ENCODE measurements around the gene CCDC121. TPM values are rescaled to one million over a fixed set of nuclear protein-coding genes. Genes with fewer than 3 reads are reported as not detected.
"Not testable (repeated sequence)": the region's sequence is repeated elsewhere in the genome, so short reads cannot be mapped to it uniquely, and the experiment has no call there.

CCDC121 gene
- total RNA-seq, 1 experiment from 2014 or later = 4.7 TPM

DNA sequence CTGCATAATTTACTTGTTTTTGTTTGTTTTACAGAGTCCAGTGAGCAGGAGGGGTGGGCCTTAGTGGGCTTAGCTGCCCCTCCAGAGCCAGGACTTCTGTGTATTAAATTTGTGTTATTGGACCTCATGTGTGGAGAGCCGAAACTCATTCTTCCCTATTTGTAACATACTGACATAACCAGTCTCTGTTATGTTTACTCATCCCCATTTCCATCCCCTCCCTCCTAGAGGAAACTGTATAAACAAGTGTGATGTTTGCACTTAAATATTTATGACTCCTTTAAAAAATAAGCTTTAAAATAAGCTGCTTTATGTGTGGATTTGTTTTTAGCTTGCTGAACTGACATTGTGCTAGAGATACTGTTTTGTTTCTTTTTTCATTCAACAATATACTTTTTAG lies 32.2 kb downstream of the CCDC121 start:
- H3K4me3 Mint-ChIP-seq (ENCODE audit: unreplicated experiment) = no peak overlapping the region
- H3K27me3 Mint-ChIP-seq (ENCODE audit: insufficient read depth, unreplicated experiment) = no peaks in the 10 kb centered on the region
- TF ChIP-seq, protein P1, sequence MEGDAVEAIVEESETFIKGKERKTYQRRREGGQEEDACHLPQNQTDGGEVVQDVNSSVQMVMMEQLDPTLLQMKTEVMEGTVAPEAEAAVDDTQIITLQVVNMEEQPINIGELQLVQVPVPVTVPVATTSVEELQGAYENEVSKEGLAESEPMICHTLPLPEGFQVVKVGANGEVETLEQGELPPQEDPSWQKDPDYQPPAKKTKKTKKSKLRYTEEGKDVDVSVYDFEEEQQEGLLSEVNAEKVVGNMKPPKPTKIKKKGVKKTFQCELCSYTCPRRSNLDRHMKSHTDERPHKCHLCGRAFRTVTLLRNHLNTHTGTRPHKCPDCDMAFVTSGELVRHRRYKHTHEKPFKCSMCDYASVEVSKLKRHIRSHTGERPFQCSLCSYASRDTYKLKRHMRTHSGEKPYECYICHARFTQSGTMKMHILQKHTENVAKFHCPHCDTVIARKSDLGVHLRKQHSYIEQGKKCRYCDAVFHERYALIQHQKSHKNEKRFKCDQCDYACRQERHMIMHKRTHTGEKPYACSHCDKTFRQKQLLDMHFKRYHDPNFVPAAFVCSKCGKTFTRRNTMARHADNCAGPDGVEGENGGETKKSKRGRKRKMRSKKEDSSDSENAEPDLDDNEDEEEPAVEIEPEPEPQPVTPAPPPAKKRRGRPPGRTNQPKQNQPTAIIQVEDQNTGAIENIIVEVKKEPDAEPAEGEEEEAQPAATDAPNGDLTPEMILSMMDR (IDR thresholded peaks at IDR 0.05; ENCODE audit: insufficient read depth in 1 of 2, low read depth in 1 of 2, low read length in 1 of 2, severe bottlenecking in 1 of 2, unreplicated experiment in 1 of 2) = no peak
- H3K9me3 ChIP-seq = peaks cover 7% of the 10 kb centered on the region; the same call in 1 of the 2 replicates
- intact Hi-C loops (cut with micrococcal nuclease; ENCODE audit: unreplicated experiment) = no loop called here
- peaks cover 60% of the 10 kb centered on the region for H3K36me3 Mint-ChIP-seq (ENCODE audit: insufficient read depth, unreplicated experiment)
- H3K4me1 ChIP-seq = no peaks in the 10 kb centered on the region
- H3K9me3 Mint-ChIP-seq (ENCODE audit: unreplicated experiment) = peaks cover 34% of the 10 kb centered on the region
- POLR2A ChIA-PET = no interaction called here
- peaks cover 14% of the 10 kb centered on the region for H3K4me1 Mint-ChIP-seq (ENCODE audit: low read depth, unreplicated experiment)
- no peaks in the 10 kb centered on the region for H3K27me3 ChIP-seq (replicated peaks; ENCODE audit: control insufficient read depth, insufficient read depth, low read length)
- no peaks in the 10 kb centered on the region; the same call in 1 of the 2 replicates for H3K36me3 ChIP-seq (ENCODE audit: control insufficient read depth, insufficient read depth, low read length)
- no peak overlapping the region for H3K4me3 ChIP-seq (ENCODE audit: low read depth, low read length)
- DNase-seq = no peak
- no TSS peak for BruUV-seq (replicated peaks)
- peak overlapping the region; percentile 28 for H3K27ac Mint-ChIP-seq (ENCODE audit: unreplicated experiment)
- CTCF ChIA-PET = interaction anchor here (0.7 kb wide), 1 partner anchor 187 kb away, joined by 3 read pairs; the partner anchor contains the start of gene PPM1G

DNA sequence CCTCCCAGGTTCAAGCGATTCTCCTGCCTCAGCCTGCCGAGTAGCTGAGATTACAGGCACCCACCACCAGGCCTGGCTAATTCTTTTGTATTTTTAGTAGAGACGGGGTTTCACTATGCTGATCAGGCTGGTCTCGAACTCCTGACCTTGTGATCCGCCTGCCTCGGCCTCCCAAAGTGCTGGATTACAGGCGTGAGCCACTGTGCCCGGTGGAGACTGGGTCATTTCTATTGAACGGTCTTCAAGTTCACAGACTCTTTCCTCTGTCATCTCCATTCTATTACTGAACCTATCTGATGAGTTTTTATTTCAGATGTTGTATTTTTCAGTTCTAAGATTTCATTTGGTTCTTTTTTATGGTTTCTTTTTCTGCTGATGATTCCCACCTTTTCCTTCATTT lies 33.4 kb downstream of the CCDC121 start:
- POLR2A ChIA-PET; H3K27me3 ChIP-seq (replicated peaks; ENCODE audit: control insufficient read depth, insufficient read depth, low read length); H3K27me3 Mint-ChIP-seq (ENCODE audit: insufficient read depth, unreplicated experiment); H3K27ac Mint-ChIP-seq (ENCODE audit: unreplicated experiment); H3K36me3 ChIP-seq (ENCODE audit: control insufficient read depth, insufficient read depth, low read length); H3K4me3 ChIP-seq (ENCODE audit: low read depth, low read length); intact Hi-C loops (cut with micrococcal nuclease; ENCODE audit: unreplicated experiment); CTCF ChIA-PET; H3K4me1 ChIP-seq; H3K4me3 Mint-ChIP-seq (ENCODE audit: unreplicated experiment); DNase-seq; BruUV-seq (replicated peaks); H3K9me3 ChIP-seq: not testable (repeated sequence)
- H3K9me3 Mint-ChIP-seq (ENCODE audit: unreplicated experiment) = peaks cover 34% of the 10 kb centered on the region
- H3K4me1 Mint-ChIP-seq (ENCODE audit: low read depth, unreplicated experiment) = peaks cover 14% of the 10 kb centered on the region
- H3K36me3 Mint-ChIP-seq (ENCODE audit: insufficient read depth, unreplicated experiment) = peaks cover 48% of the 10 kb centered on the region

DNA sequence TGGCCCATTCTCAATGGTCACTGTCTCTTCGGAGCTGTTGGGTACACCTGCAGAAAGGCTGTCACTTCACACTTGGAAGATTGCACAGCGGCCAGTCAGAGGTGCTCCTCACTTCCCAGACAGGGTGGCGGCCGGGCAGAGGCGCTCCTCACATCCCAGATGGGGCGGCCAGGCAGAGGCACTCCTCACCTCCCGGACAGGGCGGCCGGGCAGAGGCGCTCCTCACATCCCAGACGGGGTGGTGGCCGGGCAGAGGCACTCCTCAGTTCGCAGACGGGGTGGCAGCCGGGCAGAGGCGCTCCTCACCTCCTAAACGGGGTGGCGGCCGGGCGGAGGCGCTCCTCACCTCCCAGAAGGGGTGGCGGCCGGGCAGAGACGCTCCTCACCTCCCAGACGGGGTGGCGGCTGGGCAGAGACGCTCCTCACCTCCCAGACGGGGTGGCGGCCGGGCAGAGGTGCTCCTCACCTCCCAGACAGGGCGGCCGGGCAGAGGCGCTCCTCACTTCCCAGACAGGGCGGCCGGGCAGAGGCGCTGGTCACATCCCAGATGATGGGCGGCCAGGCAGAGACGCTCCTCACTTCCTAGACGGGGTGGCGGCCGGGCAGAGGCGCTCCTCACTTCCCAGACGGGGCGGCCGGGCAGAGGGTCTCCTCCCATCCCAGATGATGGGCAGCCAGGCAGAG lies 34.6 kb downstream of the CCDC121 start:
- H3K27me3 ChIP-seq (replicated peaks; ENCODE audit: control insufficient read depth, insufficient read depth, low read length); H3K4me3 Mint-ChIP-seq (ENCODE audit: unreplicated experiment); H3K27ac Mint-ChIP-seq (ENCODE audit: unreplicated experiment); H3K4me3 ChIP-seq (ENCODE audit: low read depth, low read length); intact Hi-C loops (cut with micrococcal nuclease; ENCODE audit: unreplicated experiment); BruUV-seq (replicated peaks); H3K36me3 ChIP-seq (ENCODE audit: control insufficient read depth, insufficient read depth, low read length); H3K27me3 Mint-ChIP-seq (ENCODE audit: insufficient read depth, unreplicated experiment); POLR2A ChIA-PET; CTCF ChIA-PET; DNase-seq; H3K9me3 ChIP-seq; H3K4me1 ChIP-seq: not testable (repeated sequence)
- Mint-ChIP-seq H3K9me3 (ENCODE audit: unreplicated experiment) (peaks cover 34% of the 10 kb centered on the region), H3K4me1 (ENCODE audit: low read depth, unreplicated experiment) (peaks cover 14% of the 10 kb centered on the region), H3K36me3 (ENCODE audit: insufficient read depth, unreplicated experiment) (peaks cover 39% of the 10 kb centered on the region)

DNA sequence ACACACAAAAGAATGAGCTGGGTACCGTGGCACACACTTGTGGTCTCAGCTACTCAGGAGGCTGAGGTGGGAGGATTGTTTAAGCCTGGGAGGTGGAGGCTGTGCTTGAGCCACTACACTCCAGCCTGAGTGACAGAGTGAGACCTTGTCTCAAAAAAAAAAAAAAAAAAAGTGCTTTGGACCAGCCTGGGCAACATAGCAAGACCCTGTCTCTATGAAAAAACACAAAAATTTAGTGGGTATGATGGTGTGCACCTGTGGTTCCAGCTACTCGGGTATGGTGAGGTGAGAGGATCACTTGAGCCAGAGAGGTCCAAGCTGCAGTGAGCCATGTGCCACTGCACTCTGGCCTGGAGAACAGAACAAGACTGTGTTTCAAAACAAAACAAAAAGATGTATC lies 35.6 kb downstream of the CCDC121 start:
- no peak for DNase-seq
- H3K4me3 Mint-ChIP-seq (ENCODE audit: unreplicated experiment) = no peak overlapping the region
- ChIA-PET POLR2A (no interaction called here), CTCF (interaction anchor here (0.7 kb wide), 1 partner anchor 151 kb away, joined by 3 read pairs; no protein-coding TSS in a partner anchor)
- H3K27me3 Mint-ChIP-seq (ENCODE audit: insufficient read depth, unreplicated experiment) = no peaks in the 10 kb centered on the region
- intact Hi-C loops (cut with micrococcal nuclease; ENCODE audit: unreplicated experiment) = no loop called here
- TF ChIP-seq, protein P1 (IDR thresholded peaks at IDR 0.05; ENCODE audit: insufficient read depth in 1 of 2, low read depth in 1 of 2, low read length in 1 of 2, severe bottlenecking in 1 of 2, unreplicated experiment in 1 of 2) = no peak
- no peaks in the 10 kb centered on the region for H3K27me3 ChIP-seq (replicated peaks; ENCODE audit: control insufficient read depth, insufficient read depth, low read length)
- H3K27ac Mint-ChIP-seq (ENCODE audit: unreplicated experiment) = no peak overlapping the region
- H3K4me1 ChIP-seq = no peaks in the 10 kb centered on the region
- H3K4me1 Mint-ChIP-seq (ENCODE audit: low read depth, unreplicated experiment) = peaks cover 14% of the 10 kb centered on the region
- no peaks in the 10 kb centered on the region for H3K36me3 ChIP-seq (ENCODE audit: control insufficient read depth, insufficient read depth, low read length)
- H3K9me3 ChIP-seq = peaks cover 7% of the 10 kb centered on the region; the same call in 1 of the 2 replicates
- H3K4me3 ChIP-seq (ENCODE audit: low read depth, low read length) = no peak overlapping the region
- BruUV-seq (replicated peaks) = no TSS peak
- H3K36me3 Mint-ChIP-seq (ENCODE audit: insufficient read depth, unreplicated experiment) = peaks cover 39% of the 10 kb centered on the region
- H3K9me3 Mint-ChIP-seq (ENCODE audit: unreplicated experiment) = peaks cover 34% of the 10 kb centered on the region

Data from Caco-2 (cell line).